Measurements from ENCODE around the gene CD58.
A peak's percentile ranks its signal among the peaks of the same experiment; 100 is the strongest.

The CD58 gene

GRCh38 chr1:116557323-116557878, 13.4 kb downstream of the CD58 start:
- DNase-seq: no peak
- Mint-ChIP-seq H3K4me1 (peaks cover 44 to 93% of the 10 kb centered on the region in 2 donors), H3K9me3 (peaks cover 2% of the 10 kb centered on the region in 2 donors), H3K27ac (peak overlapping the region; percentile 99), H3K4me3 (peak overlapping the region; percentile 72 to 74), H3K27me3 (no peaks in the 10 kb centered on the region), H3K36me3 (peaks cover 44 to 66% of the 10 kb centered on the region in 2 donors)
- no peak for ATAC-seq (replicated peaks)

GRCh38 chr1:116556289-116557006, 14.4 kb downstream of the CD58 start:
- ATAC-seq (replicated peaks) (peak; percentile 80 to 81), DNase-seq (peak; percentile 88)
- Mint-ChIP-seq H3K36me3 (peaks cover 41 to 67% of the 10 kb centered on the region in 2 donors), H3K4me1 (peaks cover 43 to 93% of the 10 kb centered on the region in 2 donors), H3K27me3 (no peaks in the 10 kb centered on the region), H3K4me3 (peak overlapping the region; percentile 10 to 23), H3K27ac (peak overlapping the region; percentile 99), H3K9me3 (no peaks in the 10 kb centered on the region)

- no peak for DNase-seq
- peak overlapping the region; percentile 93 for H3K27ac Mint-ChIP-seq
Measured at GRCh38 chr1:116554924-116555323, 15.9 kb downstream of the CD58 start.

DNA sequence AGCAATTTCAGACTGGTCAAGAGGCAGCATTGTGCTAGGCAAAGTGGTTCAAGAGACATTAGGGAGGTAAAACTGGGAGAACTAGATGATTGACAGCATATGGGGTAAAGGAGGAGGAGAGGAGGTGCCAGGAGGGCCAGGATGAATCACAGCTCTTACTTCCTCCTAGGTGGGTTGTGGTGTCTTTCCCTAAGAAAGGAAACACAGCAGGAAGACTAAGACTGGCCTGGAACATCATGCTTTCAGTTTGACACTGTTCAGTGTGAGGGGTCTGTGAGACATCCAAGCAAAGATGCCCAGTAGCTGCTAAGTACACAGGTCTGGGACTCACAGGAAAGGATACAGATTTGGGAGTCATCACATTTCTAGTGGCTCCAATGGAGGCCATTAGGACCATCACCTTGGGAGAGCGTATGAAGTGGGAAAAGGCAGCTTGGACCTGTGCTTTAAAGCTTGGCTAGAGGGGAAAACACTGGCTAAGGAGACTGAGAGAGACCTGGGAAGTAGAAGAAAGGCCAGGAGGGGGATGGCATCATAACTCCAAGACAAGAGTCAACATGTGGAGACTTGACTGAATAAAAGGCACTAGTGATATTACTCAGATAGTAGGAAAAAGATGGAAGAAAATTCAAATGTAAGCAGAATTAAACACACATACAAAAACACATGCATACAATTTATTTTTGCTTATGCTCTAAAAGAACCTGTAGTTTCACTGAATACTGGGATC, 17.3 kb downstream of the CD58 start:
- Mint-ChIP-seq H3K4me3 (peak overlapping the region; percentile 57 to 79), H3K27me3 (no peaks in the 10 kb centered on the region), H3K27ac (peak overlapping the region; percentile 82), H3K36me3 (peaks cover 48 to 64% of the 10 kb centered on the region in 2 donors), H3K9me3 (no peaks in the 10 kb centered on the region), H3K4me1 (peaks cover 44 to 87% of the 10 kb centered on the region in 2 donors)
- ATAC-seq (replicated peaks) (peak in 1 of 2 donors; percentile 3), DNase-seq (no peak)

More at GRCh38 chr1:116554924-116555323, 15.9 kb downstream of the CD58 start:
- H3K4me3 Mint-ChIP-seq: peak overlapping the region; percentile 47 to 60
- peaks cover 46 to 64% of the 10 kb centered on the region in 2 donors for H3K36me3 Mint-ChIP-seq
- ATAC-seq (replicated peaks): no peak
- H3K4me1 Mint-ChIP-seq: peaks cover 46 to 91% of the 10 kb centered on the region in 2 donors
- H3K27me3 Mint-ChIP-seq: no peaks in the 10 kb centered on the region
- H3K9me3 Mint-ChIP-seq: no peaks in the 10 kb centered on the region

DNA sequence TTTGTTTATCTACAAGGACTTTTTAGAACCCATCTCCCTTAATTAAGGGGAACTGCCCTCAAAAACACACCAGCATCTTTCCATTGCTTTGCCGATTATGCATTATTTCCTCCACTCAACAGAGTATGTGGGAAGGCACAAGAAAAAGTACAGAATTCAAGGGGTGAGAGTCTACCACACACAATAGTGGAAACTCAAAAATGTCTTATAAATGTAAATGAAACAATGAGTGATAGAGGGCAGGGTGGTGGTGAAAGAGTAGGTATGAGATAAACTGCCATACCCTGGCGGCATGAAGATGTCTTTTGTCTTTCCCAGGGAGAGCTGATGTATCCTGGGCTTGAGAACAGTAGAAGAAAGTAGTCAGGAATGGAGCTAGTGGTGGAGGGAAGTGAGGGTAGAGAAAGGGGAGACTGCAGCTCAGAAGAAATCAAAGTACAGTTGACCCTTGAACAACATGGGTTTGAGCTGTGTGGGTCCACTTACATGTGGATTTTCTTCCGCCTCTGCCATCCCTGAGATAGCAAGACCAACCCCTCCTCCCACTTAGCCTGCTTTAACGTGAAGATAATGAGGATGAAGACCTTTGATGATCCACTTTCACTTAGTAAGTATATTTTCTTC, 24.4 kb downstream of the CD58 start:
- DNase-seq: no peak
- H3K4me1 Mint-ChIP-seq: peaks cover 60 to 87% of the 10 kb centered on the region in 2 donors
- peak overlapping the region; percentile 99 for H3K27ac Mint-ChIP-seq
- no peaks in the 10 kb centered on the region for H3K27me3 Mint-ChIP-seq
- H3K9me3 Mint-ChIP-seq: no peaks in the 10 kb centered on the region
- peaks cover 64 to 73% of the 10 kb centered on the region in 2 donors for H3K36me3 Mint-ChIP-seq
- ATAC-seq (replicated peaks): no peak
- H3K4me3 Mint-ChIP-seq: peak overlapping the region; percentile 17 to 59

DNA sequence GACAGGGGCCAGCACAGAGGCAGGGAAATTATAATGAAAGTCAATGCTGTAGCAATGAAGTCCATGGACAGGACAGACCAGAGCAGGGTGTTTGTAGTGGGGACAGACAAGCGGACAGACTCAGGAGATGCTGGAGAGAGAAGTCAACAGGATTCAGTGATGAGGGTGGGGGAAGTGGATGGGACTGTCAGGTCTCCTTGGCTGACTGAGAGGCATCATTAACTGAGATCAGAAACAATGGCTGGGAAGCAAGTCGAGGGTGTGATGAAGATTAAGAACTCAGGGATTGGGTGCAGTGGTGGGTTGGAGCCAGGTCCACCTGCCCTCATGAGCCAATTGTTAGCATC, 25.5 kb downstream of the CD58 start:
- Mint-ChIP-seq H3K27ac (peak overlapping the region; percentile 99), H3K4me3 (peak overlapping the region; percentile 65 to 73), H3K4me1 (peaks cover 58 to 83% of the 10 kb centered on the region in 2 donors), H3K9me3 (no peaks in the 10 kb centered on the region), H3K27me3 (no peaks in the 10 kb centered on the region), H3K36me3 (peaks cover 60 to 72% of the 10 kb centered on the region in 2 donors)
- ATAC-seq (replicated peaks): no peak
- DNase-seq: no peak

GRCh38 chr1:116544588-116545358, 26.1 kb downstream of the CD58 start:
- peak overlapping the region; percentile 99 for H3K27ac Mint-ChIP-seq
- peak; percentile 89 to 92 for ATAC-seq (replicated peaks)
- H3K36me3 Mint-ChIP-seq: peaks cover 62 to 75% of the 10 kb centered on the region in 2 donors
- H3K4me1 Mint-ChIP-seq: peaks cover 57 to 87% of the 10 kb centered on the region in 2 donors
- no peaks in the 10 kb centered on the region for H3K27me3 Mint-ChIP-seq
- peak overlapping the region; percentile 65 to 73 for H3K4me3 Mint-ChIP-seq
- peak; percentile 80 for DNase-seq
- H3K9me3 Mint-ChIP-seq: no peaks in the 10 kb centered on the region

DNA sequence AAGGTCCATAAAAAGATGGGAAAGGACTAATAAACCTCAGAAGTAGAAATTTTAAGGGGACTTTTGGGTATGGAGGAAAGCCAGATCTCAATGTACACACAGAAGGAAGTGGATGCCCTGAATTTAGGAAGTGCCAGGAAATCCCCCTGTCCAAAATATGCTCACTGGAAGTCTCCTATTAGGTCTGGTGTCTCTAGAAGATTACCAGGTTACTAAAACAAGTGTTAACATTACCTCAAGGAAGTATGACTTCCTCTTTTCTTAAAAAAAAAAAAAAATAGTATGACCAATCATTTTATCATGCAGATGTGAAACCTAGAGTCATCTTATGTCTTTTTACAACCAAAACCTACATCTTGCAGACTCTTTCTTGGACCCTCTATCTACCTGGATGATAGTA, 30.7 kb downstream of the CD58 start:
- Mint-ChIP-seq H3K9me3 (peaks cover 2% of the 10 kb centered on the region in 2 donors), H3K4me1 (peaks cover 45 to 65% of the 10 kb centered on the region in 2 donors), H3K27me3 (no peaks in the 10 kb centered on the region), H3K4me3 (peak overlapping the region in 1 of 2 donors; percentile 40), H3K36me3 (peaks cover 72 to 80% of the 10 kb centered on the region in 2 donors), H3K27ac (peak overlapping the region; percentile 81)
- no peak for DNase-seq
- peak; percentile 51 to 54 for ATAC-seq (replicated peaks)

DNA sequence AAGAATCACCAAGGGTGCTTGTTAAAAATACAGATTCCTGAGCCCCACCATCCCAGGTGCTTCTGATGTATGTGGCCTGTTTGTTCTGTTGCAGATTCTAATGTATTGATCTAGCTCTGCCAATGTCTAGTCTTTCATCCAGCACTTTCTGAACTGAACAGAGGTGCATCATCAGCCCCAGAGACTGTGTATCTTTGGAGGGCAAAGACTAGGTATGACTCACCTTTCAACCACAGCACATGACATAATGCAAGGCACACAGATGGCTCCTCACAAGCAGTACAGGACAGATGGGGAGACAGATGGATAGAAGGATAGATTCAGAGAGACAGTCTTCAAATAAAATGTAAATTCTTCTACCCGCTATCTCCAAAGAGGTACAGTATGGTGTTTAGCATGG, 32.3 kb downstream of the CD58 start:
- H3K27me3 Mint-ChIP-seq: no peaks in the 10 kb centered on the region
- peaks cover 2 to 4% of the 10 kb centered on the region in 2 donors for H3K9me3 Mint-ChIP-seq
- H3K4me3 Mint-ChIP-seq: peak overlapping the region in 1 of 2 donors; percentile 67
- H3K36me3 Mint-ChIP-seq: peaks cover 76 to 86% of the 10 kb centered on the region in 2 donors
- peak overlapping the region; percentile 21 for H3K27ac Mint-ChIP-seq
- DNase-seq: no peak
- ATAC-seq (replicated peaks): peak; percentile 83 to 84
- peaks cover 41 to 61% of the 10 kb centered on the region in 2 donors for H3K4me1 Mint-ChIP-seq

DNA sequence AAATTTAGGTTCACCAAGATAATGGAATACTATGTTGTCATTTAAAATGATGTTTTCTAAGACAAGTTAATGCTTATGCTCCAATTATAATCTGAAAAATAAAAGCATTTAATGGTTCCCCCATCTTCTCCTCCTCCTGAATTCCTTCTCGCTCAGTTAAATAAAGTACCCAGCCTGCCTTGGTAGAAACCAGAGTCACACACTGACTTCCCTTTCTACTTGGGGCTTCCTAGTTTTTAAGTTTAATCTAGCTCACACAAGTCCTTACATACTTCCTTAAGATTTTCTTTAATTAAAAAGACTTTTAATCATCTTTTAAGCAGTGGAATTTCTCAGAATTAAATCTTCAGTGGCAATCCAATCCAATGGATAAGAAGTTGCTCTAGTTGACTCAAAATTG, 32.9 kb downstream of the CD58 start:
- Mint-ChIP-seq H3K36me3 (peaks cover 76 to 86% of the 10 kb centered on the region in 2 donors), H3K27ac (peak overlapping the region; percentile 21), H3K9me3 (peaks cover 2 to 9% of the 10 kb centered on the region in 2 donors), H3K4me3 (no peak overlapping the region), H3K27me3 (no peaks in the 10 kb centered on the region), H3K4me1 (peaks cover 40 to 61% of the 10 kb centered on the region in 2 donors)
- DNase-seq (no peak), ATAC-seq (replicated peaks) (no peak)

DNA sequence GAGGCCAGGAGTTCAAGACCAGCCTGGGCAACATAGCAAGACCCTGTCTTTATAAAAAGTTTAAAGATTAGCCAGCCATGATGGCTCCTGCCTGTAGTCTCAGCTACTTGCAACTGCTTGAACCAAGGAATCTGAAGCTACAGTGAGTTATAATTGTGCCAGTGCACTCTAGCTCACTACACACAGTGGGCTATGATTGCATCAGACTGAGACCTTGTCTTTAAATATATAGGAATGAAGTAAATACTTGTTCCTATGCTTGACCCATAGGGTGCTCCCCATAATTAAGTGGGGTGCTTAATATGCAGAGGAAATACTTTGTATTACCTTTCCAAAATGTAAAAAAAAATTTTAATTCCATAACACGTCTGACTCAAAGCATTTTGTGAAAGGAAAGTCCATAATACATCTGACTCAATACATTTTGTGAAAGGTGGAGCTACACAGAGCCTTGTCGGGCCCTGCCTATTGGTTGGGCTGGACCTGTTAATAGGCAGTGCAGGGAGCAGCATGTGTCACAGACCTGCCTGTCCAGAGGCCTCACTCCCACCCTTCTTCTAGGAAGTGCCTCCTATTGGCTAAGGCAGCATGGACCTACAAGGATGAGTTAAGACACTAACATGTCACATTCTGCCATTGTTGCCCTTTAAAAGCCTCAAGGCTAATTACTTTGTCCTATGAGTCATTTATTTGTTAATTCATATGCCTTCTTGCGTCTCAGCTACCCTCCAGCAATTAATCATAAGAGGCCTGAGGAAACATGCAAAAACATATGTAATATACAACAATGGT, 33.6 kb downstream of the CD58 start:
- Mint-ChIP-seq H3K4me3 (no peak overlapping the region), H3K4me1 (peaks cover 34 to 57% of the 10 kb centered on the region in 2 donors), H3K27ac (peak overlapping the region; percentile 25), H3K9me3 (peaks cover 4 to 10% of the 10 kb centered on the region in 2 donors), H3K27me3 (no peaks in the 10 kb centered on the region), H3K36me3 (peaks cover 72 to 86% of the 10 kb centered on the region in 2 donors)
- DNase-seq (no peak), ATAC-seq (replicated peaks) (peak; percentile 7 to 17)

DNA sequence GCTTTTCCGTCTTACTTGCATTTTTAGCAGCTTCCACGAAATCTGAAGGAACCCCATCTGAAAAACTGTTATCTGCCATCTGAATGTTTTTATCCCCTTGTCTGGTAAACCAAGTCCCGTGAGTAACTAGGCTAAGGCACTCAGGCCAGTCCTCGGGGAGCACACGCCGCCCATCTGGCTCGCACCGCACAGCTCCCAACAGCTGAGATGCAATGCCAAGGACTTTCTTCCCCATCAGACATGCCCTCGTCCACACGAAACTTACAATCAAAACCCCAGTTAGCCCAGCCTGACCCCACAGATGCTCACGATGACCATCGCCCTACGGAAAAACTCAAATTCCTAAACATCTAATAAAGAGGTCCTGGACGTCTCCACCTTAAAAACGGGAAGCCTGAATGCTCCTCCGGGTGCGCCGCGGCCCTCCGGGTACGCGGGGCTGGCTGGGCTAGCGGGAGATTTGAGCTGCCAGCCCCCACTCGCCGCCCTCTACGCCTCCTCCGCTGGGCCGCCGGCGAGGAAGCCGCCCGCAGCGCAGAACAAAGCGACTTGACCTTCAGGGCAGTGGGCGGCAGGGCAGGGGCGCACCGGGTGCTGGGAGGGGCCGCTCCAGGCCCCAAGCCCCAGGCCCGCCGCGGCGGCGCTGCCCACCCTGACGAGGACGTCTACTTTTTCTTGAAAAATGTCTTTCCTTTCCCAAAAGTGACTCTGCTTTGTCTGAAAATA, 36.6 kb downstream of the CD58 start:
- peaks cover 19 to 30% of the 10 kb centered on the region in 2 donors for H3K4me1 Mint-ChIP-seq

More for the DNA sequence above, 36.6 kb downstream of the CD58 start:
- H3K9me3 Mint-ChIP-seq: peaks cover 4 to 10% of the 10 kb centered on the region in 2 donors
- peak overlapping the region; percentile 67 for H3K27ac Mint-ChIP-seq
- no peak for ATAC-seq (replicated peaks)
- H3K27me3 Mint-ChIP-seq: no peaks in the 10 kb centered on the region
- H3K36me3 Mint-ChIP-seq: peaks cover 69 to 86% of the 10 kb centered on the region in 2 donors
- peak overlapping the region in 1 of 2 donors; percentile 19 for H3K4me3 Mint-ChIP-seq
- no peak for DNase-seq

All from stimulated activated naive B cell treated with anti-CD40 and anti-IgM and Interleukin-4, amounts not matched to agents 10 μg/mL and 1 μg/mL and 100 μg/mL, for 72 hours (primary cell).